Hematopoietic multipotent progenitor cell treated with erythropoietin and hydrocortisone succinate and interleukin-3 and kit ligand, for 17 days (in vitro differentiated cells): Measurements from ENCODE around the gene CCDC150.
"Not testable (repeated sequence)": the region's sequence is repeated elsewhere in the genome, so short reads cannot be mapped to it uniquely, and the experiment has no call there.

Experiments
- DNase-seq: peaks from one replicate; pipeline ENCODE4 v3.0.0-alpha.2; 2015; ENCODE audit warnings: low spot score

CCDC150 gene

GRCh38 chr2:196712867-196713266, 73.4 kb downstream of the CCDC150 start:
- no peak for DNase-seq

DNA sequence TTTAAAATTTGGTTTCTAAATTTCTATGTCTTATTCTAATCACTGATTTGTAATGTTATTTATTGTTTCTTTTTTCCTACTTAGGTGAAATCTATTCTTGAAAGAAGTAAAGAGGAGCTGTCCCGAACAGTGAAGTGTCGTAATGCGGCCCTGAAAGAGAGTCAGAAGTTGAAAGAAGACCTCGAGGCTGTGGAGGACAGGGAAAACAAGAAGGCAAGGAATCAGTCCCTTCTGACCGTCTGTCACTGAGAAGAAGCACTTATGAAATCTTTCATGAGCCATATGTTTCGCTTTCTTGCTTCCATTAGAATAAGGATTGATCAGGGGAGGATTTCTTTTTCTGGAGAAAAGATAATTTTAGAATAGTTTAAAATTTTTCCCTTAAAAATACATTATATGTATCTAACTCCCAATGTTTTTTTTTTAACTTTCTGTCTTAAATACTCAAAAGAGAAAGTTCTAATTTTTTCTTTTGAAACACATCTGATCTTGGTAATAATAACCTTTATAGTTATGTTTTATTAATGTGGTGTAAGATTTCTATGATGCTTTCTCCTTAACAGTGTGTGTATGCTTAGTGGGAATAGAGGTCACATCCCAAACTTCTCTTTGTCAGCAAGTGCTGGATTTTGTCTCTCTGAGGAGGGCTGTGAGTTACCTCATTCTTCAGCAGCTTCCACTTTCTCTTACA, 79.0 kb downstream of the CCDC150 start:
- no peak for DNase-seq

DNA sequence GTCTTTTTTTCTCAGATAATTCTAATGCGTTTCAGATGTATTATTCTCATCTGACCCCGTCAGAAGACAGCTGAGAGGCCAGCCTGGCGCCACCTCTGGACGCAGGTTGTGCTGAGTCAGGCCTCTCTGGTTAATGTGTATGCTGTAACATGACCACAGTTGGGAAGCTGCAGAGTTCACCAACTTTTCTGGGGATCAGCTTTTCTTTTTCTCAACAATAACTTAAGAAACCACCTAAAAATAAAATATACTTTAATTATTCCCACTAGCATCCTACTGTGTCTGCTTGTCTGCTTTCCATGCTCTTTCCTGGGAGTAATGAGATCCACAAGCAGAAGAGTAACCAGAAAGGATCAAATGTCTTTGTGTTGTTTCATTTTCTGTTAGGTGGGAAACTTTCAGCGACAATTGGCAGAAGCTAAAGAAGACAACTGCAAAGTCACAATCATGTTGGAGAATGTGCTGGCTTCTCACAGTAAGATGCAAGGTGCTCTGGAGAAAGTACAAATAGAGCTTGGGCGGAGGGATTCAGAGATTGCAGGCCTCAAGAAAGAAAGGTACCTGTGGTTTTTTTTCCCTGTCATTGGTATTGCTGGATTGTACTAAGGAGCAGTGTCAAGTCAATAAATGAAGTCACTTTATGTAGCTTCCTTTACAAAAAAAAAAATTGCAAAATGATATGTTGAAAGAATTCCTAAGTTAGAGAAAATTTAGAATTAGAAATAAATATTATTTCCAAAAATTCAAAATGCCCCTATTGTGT, 79.8 kb downstream of the CCDC150 start:
- DNase-seq: no peak

GRCh38 chr2:196723571-196723970, 84.1 kb downstream of the CCDC150 start:
- DNase-seq: no peak

DNA sequence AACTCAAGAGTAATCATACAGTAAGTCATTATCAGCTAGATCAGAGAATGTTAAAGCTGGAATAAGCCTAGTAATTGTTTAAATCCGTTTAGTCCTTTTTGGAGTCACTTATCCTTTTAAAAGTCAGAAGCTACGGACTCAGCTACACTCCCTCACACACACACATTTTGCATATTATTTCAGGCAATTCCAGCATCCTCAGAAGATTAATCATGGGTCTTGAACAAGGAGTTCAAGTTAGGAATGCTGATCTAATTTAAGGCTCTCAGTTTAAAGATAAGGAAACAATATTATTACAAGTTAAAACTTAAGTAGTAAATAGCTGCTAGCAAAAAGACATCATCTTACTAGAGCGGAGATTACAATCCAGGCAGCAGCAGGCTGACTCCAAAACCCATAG, 85.7 kb downstream of the CCDC150 start:
- no peak for DNase-seq

DNA sequence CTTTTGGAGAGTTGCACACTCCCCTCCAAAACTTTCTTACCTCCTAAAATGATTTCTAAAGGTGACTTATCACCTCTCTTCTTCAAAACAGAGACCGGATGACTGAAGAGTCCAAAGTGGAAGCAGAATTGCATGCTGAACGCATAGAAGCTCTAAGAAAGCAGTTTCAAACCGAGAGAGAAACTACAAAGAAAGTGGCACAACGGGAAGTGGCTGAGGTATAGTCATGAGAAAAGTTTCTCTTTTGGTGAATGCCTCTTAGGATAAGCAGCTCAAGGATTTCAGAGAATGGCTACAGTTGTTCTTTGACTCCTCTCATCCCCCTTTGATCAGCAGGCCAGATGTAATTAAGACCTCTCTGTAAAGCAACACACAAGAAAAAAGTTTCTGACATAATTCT, 86.4 kb downstream of the CCDC150 start:
- no peak for DNase-seq

GRCh38 chr2:196729418-196729817, 89.9 kb downstream of the CCDC150 start:
- no peak for DNase-seq

DNA sequence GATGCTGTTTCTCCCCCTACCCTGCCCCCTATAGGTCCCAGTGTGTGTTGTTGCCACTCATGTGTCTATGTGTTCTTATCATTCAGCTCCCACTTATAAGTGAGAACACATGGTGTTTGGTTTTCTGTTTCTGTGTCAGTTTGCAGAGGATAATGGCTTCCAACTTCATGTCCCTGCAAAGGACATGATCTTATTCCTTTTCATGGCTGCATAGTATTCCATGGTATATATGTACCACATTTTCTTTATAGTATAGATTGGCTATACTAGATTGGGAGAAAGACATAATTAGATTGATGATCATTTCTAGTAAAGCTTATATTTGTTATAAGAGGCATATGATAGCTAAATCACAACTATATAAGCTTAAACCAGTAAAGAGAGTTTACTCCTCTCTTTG, 97.1 kb downstream of the CCDC150 start:
- DNase-seq: not testable (repeated sequence)

DNA sequence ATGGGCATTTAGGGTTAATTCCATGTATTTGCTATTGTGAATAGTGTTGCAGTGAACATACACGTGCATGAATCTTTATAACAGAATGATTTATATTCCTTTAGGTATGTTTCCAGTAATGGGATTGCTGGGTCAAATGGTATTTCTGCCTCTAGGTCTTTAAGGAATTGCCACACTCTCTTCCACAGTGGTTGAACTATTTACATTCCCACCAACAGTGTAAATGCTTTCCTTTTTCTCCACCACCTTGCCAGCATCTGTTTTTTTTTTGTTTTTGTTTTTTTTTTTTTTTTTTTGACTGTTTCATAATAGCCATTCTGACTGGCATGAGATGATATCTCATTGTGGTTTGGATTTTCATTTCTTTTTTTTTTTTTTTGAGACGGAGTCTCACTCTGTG, 97.5 kb downstream of the CCDC150 start:
- DNase-seq: no peak

DNA sequence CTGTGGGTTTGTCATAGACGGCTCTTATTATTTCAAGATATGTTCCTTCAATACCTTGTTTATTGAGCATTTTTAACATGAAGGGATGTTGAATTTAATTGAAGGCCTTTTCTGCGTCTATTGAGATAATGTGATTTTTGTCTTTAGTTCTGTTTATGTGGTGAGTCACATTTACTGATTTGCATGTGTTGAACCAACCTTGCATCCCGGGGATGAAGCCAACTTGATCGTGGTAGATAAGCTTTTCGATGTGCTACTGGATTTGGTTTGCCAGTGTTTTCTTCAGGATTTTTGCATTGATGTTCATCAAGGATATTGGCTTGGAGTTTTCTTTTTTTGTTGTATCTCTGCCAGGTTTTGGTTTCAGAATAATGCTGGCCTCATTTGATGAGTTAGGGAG, 99.5 kb downstream of the CCDC150 start:
- DNase-seq: no peak

DNA sequence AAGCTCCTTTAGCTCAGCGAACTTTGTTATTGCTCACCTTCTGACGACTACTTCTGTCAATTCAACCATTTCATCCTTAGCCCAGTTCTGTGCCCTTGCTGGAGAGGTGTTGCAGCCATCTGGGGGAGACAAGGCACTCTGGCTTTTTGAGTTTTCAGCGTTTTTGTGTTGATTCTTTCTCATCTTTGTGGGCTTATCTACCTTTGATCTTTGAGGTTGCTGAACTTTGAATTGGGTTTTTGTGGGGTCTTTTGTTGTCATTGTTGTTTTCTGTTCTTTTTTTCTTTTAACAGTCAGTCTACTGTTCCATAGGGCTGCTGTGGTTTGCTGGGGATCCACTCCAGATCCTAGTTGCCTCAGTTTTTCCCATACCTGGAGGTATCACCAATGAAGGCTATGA, 102.7 kb downstream of the CCDC150 start:
- DNase-seq: no peak

DNA sequence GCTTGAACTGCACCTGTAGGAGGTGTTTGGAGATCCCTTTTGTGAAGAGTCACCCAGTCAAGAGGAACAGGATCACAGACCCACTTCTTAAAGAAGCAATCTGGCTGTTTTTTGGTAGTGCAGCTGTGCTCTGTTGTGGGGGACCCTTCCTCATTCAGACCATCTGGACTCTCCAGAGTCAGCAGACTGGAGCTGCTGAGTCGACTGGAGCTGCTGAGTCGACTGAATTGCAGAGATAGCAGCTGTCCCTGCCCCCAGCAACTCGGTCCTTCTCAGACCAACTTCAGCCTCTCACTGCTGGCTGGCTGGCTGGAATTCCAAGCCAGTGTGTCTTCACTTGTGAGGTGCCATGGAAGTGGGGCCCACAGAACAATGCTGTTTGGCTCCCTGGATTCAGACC, 103.2 kb downstream of the CCDC150 start:
- no peak for DNase-seq

- no peak for DNase-seq
Measured at GRCh38 chr2:196743165-196743564, 103.7 kb downstream of the CCDC150 start.

GRCh38 chr2:196745711-196746110, 106.2 kb downstream of the CCDC150 start:
- no peak for DNase-seq

- no peak for DNase-seq
Measured at GRCh38 chr2:196747400-196747799, 107.9 kb downstream of the CCDC150 start.

GRCh38 chr2:196748123-196748522, 108.6 kb downstream of the CCDC150 start:
- no peak for DNase-seq

DNA sequence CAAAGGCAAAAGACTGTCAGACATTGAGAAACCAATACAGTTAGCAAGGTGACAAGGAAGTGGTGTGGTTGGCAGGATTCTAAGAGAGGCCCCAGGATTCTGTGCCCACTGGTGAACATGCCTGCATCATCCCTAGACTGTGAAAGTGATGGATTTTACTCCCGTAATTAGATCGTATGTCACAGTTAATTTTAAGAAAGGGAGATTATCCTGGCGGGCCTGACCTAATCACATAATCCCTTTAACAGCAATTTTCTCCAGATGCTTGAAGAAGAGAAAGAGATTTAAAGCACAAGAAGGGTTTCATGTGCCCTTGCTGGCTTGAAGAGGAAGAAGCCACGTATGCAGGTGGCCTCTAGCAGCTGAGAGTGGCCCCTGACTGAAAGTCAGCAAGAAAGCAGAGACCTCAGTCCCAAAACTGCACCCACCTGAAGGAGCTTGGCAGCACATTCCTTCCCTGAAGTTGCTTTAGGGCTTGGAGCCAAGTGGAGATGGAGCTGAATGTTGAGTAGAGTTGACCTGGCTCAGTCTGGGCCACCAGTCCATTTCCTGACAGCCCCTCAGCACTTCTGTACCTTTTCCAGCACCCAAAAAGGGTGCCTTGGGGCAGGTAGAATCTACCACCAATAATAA, 110.9 kb downstream of the CCDC150 start:
- DNase-seq: no peak

DNA sequence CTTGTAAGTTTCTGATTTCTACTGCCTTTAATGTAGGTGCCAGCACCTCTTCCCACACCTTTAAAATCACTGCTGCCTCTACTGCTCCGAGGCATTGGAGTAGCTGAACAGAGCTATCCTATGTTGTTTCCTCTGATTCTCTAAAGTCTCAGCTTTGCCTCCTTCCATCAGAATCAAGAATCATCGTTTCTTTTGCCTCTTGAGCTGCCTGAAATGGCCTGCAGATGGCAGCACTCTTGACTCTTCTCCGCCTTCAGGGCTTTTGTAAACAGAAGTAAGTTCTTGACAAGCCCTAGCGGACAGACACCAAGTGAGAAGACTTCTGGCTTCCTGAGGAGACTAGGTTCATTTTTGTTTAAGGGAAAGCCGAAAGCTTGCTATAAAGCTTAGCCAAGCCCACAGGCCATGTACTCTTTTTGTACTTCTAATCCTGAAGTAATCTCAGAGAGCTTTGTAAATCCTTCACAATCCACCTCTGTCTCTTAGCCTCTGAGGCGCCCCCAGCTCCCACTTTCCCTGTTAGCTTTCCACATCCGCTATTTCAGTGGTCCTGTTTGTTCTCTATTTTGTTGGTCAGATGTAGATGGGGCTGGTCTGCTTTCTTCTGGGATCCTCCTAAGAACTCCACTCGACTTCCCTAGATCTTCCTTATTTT, 111.6 kb downstream of the CCDC150 start:
- peak; percentile 50 for DNase-seq

- DNase-seq: no peak
Measured at GRCh38 chr2:196758474-196759377, 119.2 kb downstream of the CCDC150 start.

- no peak for DNase-seq
Measured at GRCh38 chr2:196759378-196759706, 119.8 kb downstream of the CCDC150 start.

GRCh38 chr2:196767101-196767500, 127.6 kb downstream of the CCDC150 start:
- no peak for DNase-seq
